ENCODE data around the gene PVRIG.
"Not testable (repeated sequence)": the region's sequence is repeated elsewhere in the genome, so short reads cannot be mapped to it uniquely, and the experiment has no call there.

The PVRIG gene

GRCh38 chr7:100257017-100257416, 37.3 kb downstream of the PVRIG start:
- DNase-seq (ENCODE audit: low read depth), result no peak
- TF ChIP-seq, protein P1, sequence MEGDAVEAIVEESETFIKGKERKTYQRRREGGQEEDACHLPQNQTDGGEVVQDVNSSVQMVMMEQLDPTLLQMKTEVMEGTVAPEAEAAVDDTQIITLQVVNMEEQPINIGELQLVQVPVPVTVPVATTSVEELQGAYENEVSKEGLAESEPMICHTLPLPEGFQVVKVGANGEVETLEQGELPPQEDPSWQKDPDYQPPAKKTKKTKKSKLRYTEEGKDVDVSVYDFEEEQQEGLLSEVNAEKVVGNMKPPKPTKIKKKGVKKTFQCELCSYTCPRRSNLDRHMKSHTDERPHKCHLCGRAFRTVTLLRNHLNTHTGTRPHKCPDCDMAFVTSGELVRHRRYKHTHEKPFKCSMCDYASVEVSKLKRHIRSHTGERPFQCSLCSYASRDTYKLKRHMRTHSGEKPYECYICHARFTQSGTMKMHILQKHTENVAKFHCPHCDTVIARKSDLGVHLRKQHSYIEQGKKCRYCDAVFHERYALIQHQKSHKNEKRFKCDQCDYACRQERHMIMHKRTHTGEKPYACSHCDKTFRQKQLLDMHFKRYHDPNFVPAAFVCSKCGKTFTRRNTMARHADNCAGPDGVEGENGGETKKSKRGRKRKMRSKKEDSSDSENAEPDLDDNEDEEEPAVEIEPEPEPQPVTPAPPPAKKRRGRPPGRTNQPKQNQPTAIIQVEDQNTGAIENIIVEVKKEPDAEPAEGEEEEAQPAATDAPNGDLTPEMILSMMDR (IDR thresholded peaks at IDR 0.05; ENCODE audit: low read length, missing control alignments), result no peak
- no peak overlapping the region for H3K4me3 ChIP-seq (replicated peaks; ENCODE audit: low read depth, low read length)

DNA sequence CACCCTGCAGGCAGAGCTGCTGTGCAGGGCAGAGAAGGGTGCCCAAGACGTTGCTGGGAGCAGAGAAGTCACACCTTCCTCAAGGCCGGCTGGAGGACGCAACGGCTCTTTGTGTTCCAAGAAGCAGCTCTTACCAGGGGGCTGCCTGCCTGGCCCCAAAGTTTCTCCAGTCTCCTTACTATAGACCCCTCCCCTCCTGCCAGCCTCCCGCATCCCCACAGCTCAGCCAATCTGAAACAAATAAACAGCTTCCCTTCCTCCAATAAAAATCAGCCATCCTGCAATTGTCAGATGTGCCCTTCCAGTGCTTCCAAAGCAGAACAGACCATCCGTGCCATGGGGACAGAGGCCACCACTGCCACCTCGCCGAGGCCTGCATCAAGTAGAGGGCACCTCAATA, 40.2 kb downstream of the PVRIG start:
- H3K4me3 ChIP-seq (replicated peaks; ENCODE audit: low read depth, low read length); DNase-seq (ENCODE audit: low read depth): not testable (repeated sequence)

- not testable (repeated sequence) for H3K4me3 ChIP-seq (replicated peaks; ENCODE audit: low read depth, low read length); DNase-seq (ENCODE audit: low read depth)
These were observed 43.1 kb downstream of the PVRIG start for GRCh38 chr7:100262896-100263295.

GRCh38 chr7:100264223-100264622, 44.5 kb downstream of the PVRIG start:
- not testable (repeated sequence) for DNase-seq (ENCODE audit: low read depth); H3K4me3 ChIP-seq (replicated peaks; ENCODE audit: low read depth, low read length)

- not testable (repeated sequence) for H3K4me3 ChIP-seq (replicated peaks; ENCODE audit: low read depth, low read length); DNase-seq (ENCODE audit: low read depth)
These were observed 45.0 kb downstream of the PVRIG start for GRCh38 chr7:100264669-100265165.

- DNase-seq (ENCODE audit: low read depth); H3K4me3 ChIP-seq (replicated peaks; ENCODE audit: low read depth, low read length): not testable (repeated sequence)
These were observed 46.1 kb downstream of the PVRIG start for GRCh38 chr7:100265851-100266250.

DNA sequence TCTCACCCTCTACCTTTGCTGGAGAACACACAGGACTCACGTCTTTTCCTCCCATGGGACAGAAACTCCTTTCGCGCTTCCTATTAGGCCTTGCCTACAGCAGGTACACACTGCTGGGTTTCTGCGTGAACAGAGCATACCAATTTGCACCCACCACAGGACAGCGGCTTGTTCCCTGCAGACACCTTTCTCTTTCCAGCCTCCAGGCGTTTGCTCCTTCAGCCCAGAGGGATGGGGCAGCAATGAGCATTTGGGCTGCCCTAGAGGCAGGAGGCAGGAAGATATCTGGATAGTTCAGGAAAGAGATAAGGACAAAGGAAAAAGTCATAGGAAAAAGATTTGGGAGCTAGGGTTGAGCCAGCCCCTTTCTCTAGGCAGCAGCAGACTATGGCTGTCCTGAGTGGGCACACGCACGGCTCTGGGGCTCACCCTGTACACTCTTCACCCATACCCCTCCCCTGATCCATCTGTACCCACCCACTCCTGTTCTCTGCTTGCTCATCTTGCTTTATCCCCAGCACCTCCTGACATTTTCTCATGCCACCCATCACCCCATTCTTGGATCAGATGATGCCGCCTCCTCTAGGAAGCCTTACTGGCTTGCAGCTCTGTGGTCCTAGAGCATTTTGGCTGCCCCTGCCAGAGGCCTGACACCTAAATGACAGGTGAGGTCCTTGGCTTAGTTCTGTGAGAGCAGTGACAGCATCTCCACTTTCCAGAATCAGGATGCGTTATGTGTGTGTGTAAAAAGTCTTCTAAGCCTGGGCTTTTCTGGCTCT, 47.0 kb downstream of the PVRIG start:
- TF ChIP-seq, protein P1 (IDR thresholded peaks at IDR 0.05; ENCODE audit: low read length, missing control alignments), result no peak
- H3K4me3 ChIP-seq (replicated peaks; ENCODE audit: low read depth, low read length), result no peak overlapping the region
- DNase-seq (ENCODE audit: low read depth), result no peak

DNA sequence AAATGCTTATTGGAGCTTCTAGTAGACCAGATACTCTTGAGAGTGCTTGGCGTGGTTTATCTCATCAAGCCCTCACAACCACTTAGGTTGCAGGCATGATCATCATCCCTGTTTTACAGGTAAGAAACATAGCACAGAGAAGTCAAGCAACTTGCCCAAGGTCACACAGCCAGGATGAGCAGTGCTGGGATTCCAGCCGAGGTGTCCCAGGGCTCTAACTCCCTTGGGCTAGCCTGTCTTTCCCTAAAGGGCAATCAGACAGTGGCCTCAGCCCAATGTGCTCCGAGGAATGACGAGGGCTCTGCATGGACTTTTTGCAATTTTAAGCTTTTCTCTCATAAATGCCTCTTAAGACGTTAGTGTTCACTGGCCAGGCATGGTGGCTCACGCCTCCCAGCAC, 47.9 kb downstream of the PVRIG start:
- no peak for DNase-seq (ENCODE audit: low read depth)
- H3K4me3 ChIP-seq (replicated peaks; ENCODE audit: low read depth, low read length), result no peak overlapping the region
- TF ChIP-seq, protein P1 (IDR thresholded peaks at IDR 0.05; ENCODE audit: low read length, missing control alignments), result no peak

GRCh38 chr7:100268882-100269281, 49.1 kb downstream of the PVRIG start:
- H3K4me3 ChIP-seq (replicated peaks; ENCODE audit: low read depth, low read length); DNase-seq (ENCODE audit: low read depth): not testable (repeated sequence)

GRCh38 chr7:100269306-100270045, 49.7 kb downstream of the PVRIG start:
- H3K4me3 ChIP-seq (replicated peaks; ENCODE audit: low read depth, low read length); DNase-seq (ENCODE audit: low read depth): not testable (repeated sequence)

DNA sequence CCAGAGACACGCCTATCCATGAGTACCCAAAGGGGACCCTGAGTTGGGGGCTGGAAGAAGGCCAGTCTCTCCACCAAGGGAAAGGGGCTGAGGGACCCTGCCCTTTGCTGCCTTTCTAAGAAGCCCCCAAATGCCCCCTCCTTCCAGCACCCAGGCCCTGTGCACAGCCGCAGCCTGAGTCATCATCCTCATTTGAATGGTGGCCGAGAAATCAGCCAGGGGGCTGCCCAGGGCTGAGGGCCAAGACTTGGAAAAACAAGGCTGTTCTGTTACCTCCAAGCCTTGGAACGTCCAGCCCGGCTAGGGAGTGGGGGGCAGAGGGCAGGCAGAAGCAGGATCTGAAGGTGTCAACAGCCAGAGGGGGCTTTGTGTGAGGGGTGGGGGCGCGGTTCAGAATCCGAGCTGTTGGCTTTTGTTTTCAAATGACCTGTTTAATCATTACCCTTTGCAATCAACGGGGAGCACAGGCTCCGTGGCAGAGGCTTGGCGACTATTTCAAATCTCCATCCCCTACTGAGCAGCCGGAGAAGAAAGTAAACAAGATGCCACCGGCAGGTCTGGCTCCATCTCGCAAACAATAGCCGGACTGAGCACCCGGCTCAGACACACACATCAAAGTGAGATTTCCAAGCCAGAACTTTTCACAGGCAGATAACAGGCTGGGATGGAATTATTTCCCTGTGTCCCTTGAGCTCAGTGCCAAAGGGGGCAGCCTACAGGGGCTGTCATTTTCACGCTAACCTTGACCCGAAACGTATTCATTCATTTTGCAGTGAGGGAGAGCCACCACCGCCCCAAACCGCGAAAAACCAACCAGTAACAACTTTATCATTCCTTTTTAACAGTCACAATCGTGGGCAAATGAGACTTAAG, 50.5 kb downstream of the PVRIG start:
- H3K4me3 ChIP-seq (replicated peaks; ENCODE audit: low read depth, low read length), result peak overlapping the region; percentile 63

More for the DNA sequence above, 50.5 kb downstream of the PVRIG start:
- peak; percentile 28 for DNase-seq (ENCODE audit: low read depth)
